Ovary (tissue), 9 donors: ENCODE results near the gene MROH7. TPM values are rescaled to one million over a fixed set of nuclear protein-coding genes. Genes with fewer than 3 reads are reported as not detected.

Source experiments
- DNase-seq, 5 donors: peaks; one replicate each; pipeline ENCODE4 v3.0.0-alpha.2; 2019 to 2020
- H3K27ac ChIP-seq, 2 donors: fragments of 200-600 bp; one replicate each; pipeline versions ENCODE4 v1.5.1 to v1.8.0; 2019 to 2022
- H3K27me3 ChIP-seq: fragments of 200-600 bp; one replicate; pipeline ENCODE4 v1.8.0; 2022
- H3K36me3 ChIP-seq: fragments of 200-600 bp; sonication (generic); one replicate; pipeline ENCODE4 v1.5.1; 2019
- H3K4me1 ChIP-seq: one replicate; pipeline ENCODE4 v1.8.1; 2013; ENCODE audit warnings: mild to moderate bottlenecking, moderate library complexity; ENCODE audit not compliant: insufficient read depth
- H3K4me3 ChIP-seq: fragments of 200-600 bp; sonication (generic); one replicate; pipeline ENCODE4 v1.5.1; 2017
- H3K9me3 ChIP-seq, 2 donors: fragments of 200-600 bp in 1 of 2; sonication (generic) in 1 of 2; one replicate each; pipeline versions ENCODE4 v1.5.1 to v1.8.1; 2013 to 2019; ENCODE audit warnings: mild to moderate bottlenecking in 1 of 2, moderate library complexity in 1 of 2
- EP300 ChIP-seq: sonication (generic); formaldehyde crosslinking; IDR thresholded peaks from one replicate; pipeline ENCODE4 v1.6.1; 2017; ENCODE audit warnings: antibody characterized with exemption
- POLR2A ChIP-seq: fragments of 450-650 bp; IDR thresholded peaks from one replicate; pipeline ENCODE4 v1.6.1; 2017; ENCODE audit warnings: antibody characterized with exemption, mild to moderate bottlenecking, moderate library complexity
- WGBS, 3 donors: extraction: QIAGEN DNeasy Blood & Tissue Kit in 1 of 3; methylation state at CpG; one replicate each; pipeline versions ENCODE4 v1.1.5 to v1.1.7; 2013 to 2017; 5-methylcytosine and 5-hydroxymethylcytosine counted together
- intact Hi-C, 4 donors: fragments of 100-400 bp; cut with DNase I; formaldehyde crosslinking; loops; one replicate each; pipeline versions ENCODE4 v1.11.0 to v1.15.1; 2022 to 2023
- polyA plus RNA-seq, 2 donors: library from polyadenylated mRNA; stranded (reverse); fragments of 200-250 nt in 1 of 2; fragments of 350-450 nt in 1 of 2; fragmentation: Illumina TruSeq in 1 of 2; extraction: RNeasy Lipid Tissue Mini Kit (QIAGEN cat#74804) in 1 of 2; gene quantifications; one replicate each; pipeline ENCODE4 v1.2.3, GENCODE V29; 2013 to 2014
- total RNA-seq, 7 donors: library from RNA; depleted of rRNA in 2 of 7; stranded (reverse); fragments of >200 nt in 2 of 7; fragmentation: NEBNext Ultra II Directional in 3 of 7; extraction: Animal tissue kit (Norgen Biotek cat#: 25700) in 3 of 7; gene quantifications; one replicate each; pipeline versions ENCODE4 v1.1.0 to v1.2.4, GENCODE V29; 2016 to 2023
- TF ChIP-seq, protein P1 (sequence below), 3 donors: fragments of 450-650 bp in 2 of 3; fragments of 200-600 bp in 1 of 3; IDR thresholded peaks; one replicate each; pipeline versions ENCODE4 v1.5.1 to v1.8.0; 2016 to 2022; ENCODE audit warnings: antibody characterized with exemption in 3 of 3, mild to moderate bottlenecking in 1 of 3
- donor health status: DM: no; HTN: no; CAD: no; lungs with moderate emphysema.
- donor health status: DM: no; HTN: no; CAD: no.
- donor health status: Bipolar disorder and iron deficiency.
- donor health status: DM: yes; HTN: yes; CAD: no.
- donor health status: DM: no; HTN: no; CAD: no.
- donor health status: DM: yes; HTN: yes; CAD: no.

The MROH7 gene
- total and polyA plus RNA-seq, 9 donors, result 3.1 to 20.9 (median 9.3) TPM

DNA sequence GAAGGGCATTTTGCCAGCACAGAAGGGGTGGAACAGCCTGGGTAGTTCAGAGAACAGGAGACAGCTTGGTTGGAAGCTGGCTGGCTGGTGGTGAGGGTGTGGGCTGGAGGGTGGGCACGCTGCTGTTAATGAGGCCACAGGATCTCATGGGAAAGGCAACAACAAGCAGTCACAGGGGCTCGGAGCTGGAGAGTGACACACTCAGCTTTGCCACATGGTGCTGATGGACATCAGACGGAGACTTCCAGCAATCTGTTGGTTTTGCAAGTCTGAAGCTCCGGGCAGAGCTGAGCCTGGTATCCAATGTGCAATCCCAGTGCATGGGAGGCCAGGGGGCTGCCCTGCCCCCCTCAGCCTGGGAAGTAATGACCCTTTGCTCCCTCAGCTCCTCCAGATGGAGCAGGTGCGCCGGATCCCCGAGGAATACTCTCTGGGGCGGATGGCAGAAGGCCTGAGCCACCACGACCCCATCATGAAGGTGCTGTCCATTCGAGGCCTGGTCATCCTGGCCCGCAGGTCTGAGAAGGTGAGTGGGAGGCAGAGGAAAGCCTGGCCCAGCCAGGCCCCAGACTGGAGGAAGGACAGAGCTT is 58.4 kb downstream of the MROH7 start:
- no peak for DNase-seq
- no peak overlapping the region for H3K27ac ChIP-seq
- H3K36me3 ChIP-seq, result no peaks in the 10 kb centered on the region
- no peaks in the 10 kb centered on the region for H3K27me3 ChIP-seq
- intact Hi-C loops, result no loop called here
- no peak overlapping the region for H3K4me3 ChIP-seq
- H3K9me3 ChIP-seq, result no peaks in the 10 kb centered on the region
- no peaks in the 10 kb centered on the region for H3K4me1 ChIP-seq
- WGBS, 3 donors, result 76 to 87% (median 86%) methylated on average over 11 of the region's 11 CpGs
- TF ChIP-seq POLR2A (no peak), EP300 (no peak)
- TF ChIP-seq, protein P1, sequence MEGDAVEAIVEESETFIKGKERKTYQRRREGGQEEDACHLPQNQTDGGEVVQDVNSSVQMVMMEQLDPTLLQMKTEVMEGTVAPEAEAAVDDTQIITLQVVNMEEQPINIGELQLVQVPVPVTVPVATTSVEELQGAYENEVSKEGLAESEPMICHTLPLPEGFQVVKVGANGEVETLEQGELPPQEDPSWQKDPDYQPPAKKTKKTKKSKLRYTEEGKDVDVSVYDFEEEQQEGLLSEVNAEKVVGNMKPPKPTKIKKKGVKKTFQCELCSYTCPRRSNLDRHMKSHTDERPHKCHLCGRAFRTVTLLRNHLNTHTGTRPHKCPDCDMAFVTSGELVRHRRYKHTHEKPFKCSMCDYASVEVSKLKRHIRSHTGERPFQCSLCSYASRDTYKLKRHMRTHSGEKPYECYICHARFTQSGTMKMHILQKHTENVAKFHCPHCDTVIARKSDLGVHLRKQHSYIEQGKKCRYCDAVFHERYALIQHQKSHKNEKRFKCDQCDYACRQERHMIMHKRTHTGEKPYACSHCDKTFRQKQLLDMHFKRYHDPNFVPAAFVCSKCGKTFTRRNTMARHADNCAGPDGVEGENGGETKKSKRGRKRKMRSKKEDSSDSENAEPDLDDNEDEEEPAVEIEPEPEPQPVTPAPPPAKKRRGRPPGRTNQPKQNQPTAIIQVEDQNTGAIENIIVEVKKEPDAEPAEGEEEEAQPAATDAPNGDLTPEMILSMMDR (IDR thresholded peaks at IDR 0.05), result no peak

DNA sequence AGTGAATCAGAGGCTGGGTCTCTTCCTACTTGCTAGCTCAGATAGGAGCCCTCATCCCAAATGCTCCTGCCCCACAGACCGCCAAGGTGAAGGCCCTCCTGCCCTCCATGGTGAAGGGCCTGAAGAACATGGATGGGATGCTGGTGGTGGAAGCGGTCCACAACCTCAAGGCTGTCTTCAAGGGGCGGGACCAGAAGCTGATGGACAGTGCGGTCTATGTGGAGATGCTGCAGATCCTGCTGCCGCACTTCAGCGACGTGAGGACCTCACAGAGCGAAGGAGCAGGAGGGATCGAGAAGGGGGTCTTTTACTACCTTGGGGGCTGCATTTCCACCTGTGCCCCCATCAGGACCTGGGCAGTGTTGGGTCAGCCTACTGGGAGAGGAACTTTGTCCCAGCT is 59.5 kb downstream of the MROH7 start:
- no peaks in the 10 kb centered on the region for H3K27me3 ChIP-seq
- no peak overlapping the region for H3K4me3 ChIP-seq
- no peak overlapping the region for H3K27ac ChIP-seq
- H3K9me3 ChIP-seq, result no peaks in the 10 kb centered on the region
- H3K4me1 ChIP-seq, result no peaks in the 10 kb centered on the region
- no peaks in the 10 kb centered on the region for H3K36me3 ChIP-seq
- WGBS, 3 donors, result 94 to 96% (median 94%) methylated on average over 9 of the region's 9 CpGs
- TF ChIP-seq EP300, result no peak
- no peak for TF ChIP-seq POLR2A
- TF ChIP-seq, protein P1 (IDR thresholded peaks at IDR 0.05), result no peak
- DNase-seq, result no peak
- intact Hi-C loops, result no loop called here

DNA sequence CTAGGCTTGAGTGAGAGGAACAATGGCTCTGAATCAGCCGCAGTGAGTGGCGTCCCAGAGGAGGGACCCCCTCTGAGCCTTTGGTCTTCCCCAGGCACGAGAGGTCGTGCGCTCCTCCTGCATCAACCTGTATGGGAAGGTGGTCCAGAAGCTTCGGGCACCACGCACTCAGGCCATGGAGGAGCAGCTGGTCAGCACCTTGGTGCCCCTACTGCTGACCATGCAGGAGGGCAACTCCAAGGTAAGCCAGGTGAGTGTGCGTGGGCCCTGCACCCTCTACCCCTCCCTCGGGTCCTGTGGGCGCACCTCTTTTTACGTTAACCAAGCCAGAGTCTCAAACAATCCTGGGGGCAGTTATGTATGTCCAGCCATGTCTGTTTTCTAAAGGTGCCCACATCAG is 60.4 kb downstream of the MROH7 start:
- DNase-seq, result no peak
- WGBS, 3 donors, result 91 to 92% (median 91%) methylated on average over 11 of the region's 11 CpGs
- intact Hi-C loops, result no loop called here
- no peaks in the 10 kb centered on the region for H3K27me3 ChIP-seq
- H3K27ac ChIP-seq, result no peak overlapping the region
- H3K4me3 ChIP-seq, result no peak overlapping the region
- no peaks in the 10 kb centered on the region for H3K36me3 ChIP-seq
- TF ChIP-seq EP300, result no peak
- TF ChIP-seq POLR2A, result no peak
- TF ChIP-seq, protein P1 (IDR thresholded peaks at IDR 0.05), result no peak
- H3K4me1 ChIP-seq, result no peaks in the 10 kb centered on the region
- H3K9me3 ChIP-seq, result no peaks in the 10 kb centered on the region

DNA sequence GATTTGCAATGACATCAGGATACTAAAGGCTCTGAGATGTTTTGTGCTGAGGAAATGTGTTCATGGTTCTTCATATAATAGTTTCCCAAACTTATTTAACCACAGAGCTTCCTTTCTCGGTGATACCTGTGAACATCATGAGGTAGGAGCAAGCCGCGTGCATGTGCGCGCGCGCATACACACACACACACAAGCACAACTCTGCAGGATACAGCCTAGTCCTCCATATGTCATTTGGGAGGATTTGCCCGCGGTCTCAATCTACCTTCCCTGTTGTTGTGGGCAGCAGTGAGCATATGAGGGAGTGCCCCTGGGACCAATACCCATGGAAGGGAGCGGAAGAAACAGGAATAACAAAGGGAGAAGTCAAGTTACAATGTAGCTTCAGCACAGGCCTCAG is 61.9 kb downstream of the MROH7 start:
- DNase-seq, result no peak
- WGBS, 3 donors, result 95 to 96% (median 96%) methylated on average over 10 of the region's 10 CpGs

More for the DNA sequence above, 61.9 kb downstream of the MROH7 start:
- Histone ChIP-seq H3K27ac (no peak overlapping the region), H3K27me3 (no peaks in the 10 kb centered on the region), H3K9me3 (no peaks in the 10 kb centered on the region), H3K4me1 (no peaks in the 10 kb centered on the region), H3K36me3 (no peaks in the 10 kb centered on the region), H3K4me3 (no peak overlapping the region)
- TF ChIP-seq POLR2A (no peak), EP300 (no peak)
- TF ChIP-seq, protein P1 (IDR thresholded peaks at IDR 0.05), result no peak
- intact Hi-C loops, result no loop called here
